Ascending aorta (tissue), 2 donors: Measurements from ENCODE around the gene CSGALNACT2. TPM values are rescaled to one million over a fixed set of nuclear protein-coding genes. Genes with fewer than 3 reads are reported as not detected.
A peak's percentile ranks its signal among the peaks of the same experiment; 100 is the strongest.

Experiments
- DNase-seq, 2 donors: peaks; one replicate each; pipeline ENCODE4 v3.0.0-alpha.2; 2019; ENCODE audit warnings: low spot score in 2 of 2
- H3K27ac ChIP-seq, 2 donors: fragments of 200-600 bp; sonication (generic); one replicate each; pipeline ENCODE4 v1.5.1; 2016 to 2017; ENCODE audit warnings: mild to moderate bottlenecking in 1 of 2
- H3K27me3 ChIP-seq: fragments of 200-600 bp; sonication (generic); one replicate; pipeline ENCODE4 v1.5.1; 2017
- H3K36me3 ChIP-seq, 2 donors: fragments of 200-600 bp; sonication (generic); one replicate each; pipeline ENCODE4 v1.5.1; 2016
- H3K4me1 ChIP-seq, 2 donors: fragments of 200-600 bp; sonication (generic); one replicate each; pipeline ENCODE4 v1.5.1; 2016 to 2017; ENCODE audit warnings: mild to moderate bottlenecking in 1 of 2
- H3K4me3 ChIP-seq, 2 donors: fragments of 200-600 bp; sonication (generic); one replicate each; pipeline ENCODE4 v1.5.1; 2016 to 2017; ENCODE audit warnings: mild to moderate bottlenecking in 1 of 2
- H3K9me3 ChIP-seq, 2 donors: fragments of 200-600 bp; sonication (generic); one replicate each; pipeline ENCODE4 v1.5.1; 2016
- CTCF ChIP-seq, 3 experiments: fragments of 200-600 bp in 2 of 3; fragments of 450-650 bp in 1 of 3; sonication (generic) in 2 of 3; IDR thresholded peaks; one replicate each; pipeline ENCODE4 v1.5.1; 2016 to 2019; ENCODE audit warnings: antibody characterized with exemption in 3 of 3, mild to moderate bottlenecking in 1 of 3, moderate library complexity in 1 of 3
- intact Hi-C: fragments of 100-400 bp; cut with DNase I; formaldehyde crosslinking; loops from one replicate; pipeline ENCODE4 v1.15.1; 2023
- total RNA-seq: library from RNA; depleted of rRNA; stranded (reverse); fragments of >200 nt; gene quantifications from one replicate; pipeline ENCODE4 v1.1.0, GENCODE V29; 2016

CSGALNACT2 gene
- total RNA-seq, 1 donor from 2014 or later, result 19.7 TPM

GRCh38 chr10:43226441-43226840 is 88.2 kb downstream of the CSGALNACT2 start:
- intact Hi-C loops, result no loop called here
- Histone ChIP-seq H3K9me3 (no peaks in the 10 kb centered on the region), H3K4me3 (no peak overlapping the region), H3K4me1 (peaks cover 0 to 2% of the 10 kb centered on the region in 2 donors), H3K36me3 (no peaks in the 10 kb centered on the region), H3K27ac (no peak overlapping the region), H3K27me3 (no peaks in the 10 kb centered on the region)
- DNase-seq, result peak in 1 of 2 donors; percentile 34
- TF ChIP-seq CTCF (IDR thresholded peaks at IDR 0.05), result no peak

GRCh38 chr10:43226851-43227845 is 88.9 kb downstream of the CSGALNACT2 start:
- no peak for TF ChIP-seq CTCF (IDR thresholded peaks at IDR 0.05)
- Histone ChIP-seq H3K36me3 (no peaks in the 10 kb centered on the region), H3K27me3 (no peaks in the 10 kb centered on the region), H3K27ac (no peak overlapping the region), H3K4me1 (peaks cover 0 to 2% of the 10 kb centered on the region in 2 donors), H3K4me3 (no peak overlapping the region), H3K9me3 (no peaks in the 10 kb centered on the region)
- DNase-seq, result peak; percentile 6 to 58
- intact Hi-C loops, result no loop called here

- intact Hi-C loops, result no loop called here
- H3K27me3 ChIP-seq, result no peaks in the 10 kb centered on the region
- TF ChIP-seq CTCF (IDR thresholded peaks at IDR 0.05), result no peak
- DNase-seq, result peak in 1 of 2 donors; percentile 47
- no peak overlapping the region for H3K27ac ChIP-seq
- peaks cover 0 to 2% of the 10 kb centered on the region in 2 donors for H3K4me1 ChIP-seq
- no peak overlapping the region for H3K4me3 ChIP-seq
- no peaks in the 10 kb centered on the region for H3K9me3 ChIP-seq
- no peaks in the 10 kb centered on the region for H3K36me3 ChIP-seq
These were observed 89.9 kb downstream of the CSGALNACT2 start for GRCh38 chr10:43227911-43228782.

- H3K4me1 ChIP-seq, result peaks cover 0 to 2% of the 10 kb centered on the region in 2 donors
- no peaks in the 10 kb centered on the region for H3K36me3 ChIP-seq
- peak overlapping the region in 1 of 2 donors; percentile 36 for H3K4me3 ChIP-seq
- H3K9me3 ChIP-seq, result no peaks in the 10 kb centered on the region
- H3K27me3 ChIP-seq, result no peaks in the 10 kb centered on the region
- DNase-seq, result peak; percentile 7 to 42
- TF ChIP-seq CTCF (IDR thresholded peaks at IDR 0.05), result no peak
- intact Hi-C loops, result no loop called here
- H3K27ac ChIP-seq, result no peak overlapping the region
These were observed 90.5 kb downstream of the CSGALNACT2 start for GRCh38 chr10:43228783-43229207.

GRCh38 chr10:43229208-43230061 is 91.2 kb downstream of the CSGALNACT2 start:
- Histone ChIP-seq H3K4me1 (peaks cover 0 to 2% of the 10 kb centered on the region in 2 donors), H3K27me3 (no peaks in the 10 kb centered on the region), H3K4me3 (peak overlapping the region; percentile 36 to 57), H3K27ac (no peak overlapping the region), H3K9me3 (no peaks in the 10 kb centered on the region), H3K36me3 (no peaks in the 10 kb centered on the region)
- intact Hi-C loops, result no loop called here
- no peak for TF ChIP-seq CTCF (IDR thresholded peaks at IDR 0.05)
- DNase-seq, result peak; percentile 7 to 62
